Stimulated activated CD4-positive, alpha-beta T cell treated with anti-CD3 and anti-CD28 coated beads, Interleukin-1b, Interleukin-23, amount 100 ng/mL, for 1 hour (primary cell): ENCODE measurements around the gene RSBN1L.
"Not testable (repeated sequence)": the region's sequence is repeated elsewhere in the genome, so short reads cannot be mapped to it uniquely, and the experiment has no call there.

Experiments used
- DNase-seq, 2 donors: peaks; one replicate each; pipeline ENCODE4 v3.0.0-alpha.2; 2020; ENCODE audit warnings: low read depth in 2 of 2

RSBN1L gene

DNA sequence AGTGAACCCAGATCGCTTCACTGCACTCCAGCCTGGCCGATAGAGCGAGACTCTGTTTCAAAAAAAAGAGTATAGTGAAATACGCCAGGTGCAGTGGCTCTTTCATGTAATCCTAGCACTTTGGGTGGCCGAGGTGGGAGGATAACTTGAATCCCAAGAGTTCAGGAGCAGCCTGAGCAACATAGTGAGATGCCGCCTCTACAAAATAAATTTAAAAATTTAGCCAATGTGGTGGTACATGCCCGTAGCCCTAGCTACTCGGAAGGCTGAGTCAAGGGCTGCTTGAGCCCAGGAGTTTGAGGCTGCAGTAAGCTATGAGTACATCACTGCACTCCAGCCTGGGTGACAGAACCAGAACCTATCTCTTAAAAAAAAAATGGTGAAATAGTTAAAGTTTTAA, 74.1 kb downstream of the RSBN1L start:
- DNase-seq: no peak

DNA sequence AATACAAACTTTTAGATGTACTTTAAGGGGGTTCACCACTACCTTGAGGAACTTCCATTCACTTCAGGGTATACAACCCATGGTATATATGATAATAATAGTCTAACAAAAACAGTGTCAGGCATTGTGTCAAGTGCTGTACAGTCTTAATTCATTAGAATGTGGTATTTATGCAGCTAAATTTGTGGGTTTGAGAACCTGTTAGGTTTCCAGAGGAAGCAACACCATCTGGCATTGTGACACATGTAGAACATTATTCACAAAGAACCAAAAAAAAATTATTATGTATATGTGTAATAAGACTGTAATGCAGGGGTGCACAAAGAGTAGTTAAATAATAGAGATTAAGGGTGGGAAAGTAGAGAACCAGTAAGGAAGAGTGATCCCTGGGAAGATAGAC, 75.6 kb downstream of the RSBN1L start:
- DNase-seq: no peak

DNA sequence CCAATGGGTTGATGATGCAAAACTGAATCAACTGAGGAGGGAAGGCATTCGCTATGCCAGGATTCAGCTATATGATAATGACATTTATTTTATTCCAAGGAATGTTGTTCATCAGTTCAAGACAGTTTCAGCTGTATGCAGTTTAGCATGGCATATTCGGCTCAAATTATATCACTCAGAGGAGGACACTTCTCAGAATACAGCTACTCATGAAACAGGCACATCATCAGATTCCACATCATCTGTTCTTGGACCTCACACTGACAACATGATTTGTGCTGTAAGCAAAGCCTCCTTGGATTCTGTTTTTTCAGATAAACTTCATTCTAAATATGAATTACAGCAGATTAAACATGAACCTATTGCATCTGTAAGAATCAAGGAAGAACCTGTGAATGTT, 82.3 kb downstream of the RSBN1L start:
- no peak for DNase-seq

DNA sequence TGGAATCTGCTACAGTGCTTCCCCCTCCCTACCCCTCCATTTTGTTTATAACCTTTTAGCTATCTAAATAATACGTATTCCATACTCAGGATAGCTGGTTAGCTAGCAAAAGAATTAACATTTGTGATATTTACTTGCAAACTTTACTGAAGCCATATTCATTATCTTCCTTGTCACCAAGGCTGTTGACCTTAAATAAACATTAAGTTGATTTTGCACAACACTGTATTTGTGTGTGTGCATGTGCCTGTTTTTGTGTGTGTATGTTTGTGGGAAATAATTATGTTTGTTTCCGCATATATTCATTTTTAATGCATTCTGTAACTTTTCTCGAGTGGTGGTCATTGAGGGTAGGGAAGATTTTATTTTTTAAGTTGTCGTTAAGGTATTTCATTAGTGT, 86.1 kb downstream of the RSBN1L start:
- no peak for DNase-seq

DNA sequence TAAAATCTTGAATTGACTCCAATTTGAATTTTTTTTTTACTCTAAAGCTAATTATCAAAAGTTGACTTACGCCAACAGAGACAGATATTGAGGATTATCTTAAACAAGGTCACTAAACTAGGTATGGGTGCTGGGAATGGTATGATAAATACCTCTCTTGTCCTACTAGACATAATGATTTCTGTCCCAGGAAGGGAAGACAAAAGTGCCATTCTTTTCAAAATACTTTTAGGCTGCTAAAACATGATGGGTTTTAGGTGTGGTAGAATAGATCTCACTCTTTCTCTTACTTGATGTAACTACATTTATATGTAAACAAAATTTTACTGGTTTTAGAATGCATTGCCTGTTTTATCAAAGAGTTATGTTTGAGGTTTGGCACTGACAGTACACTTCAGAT, 86.9 kb downstream of the RSBN1L start:
- DNase-seq: no peak

DNA sequence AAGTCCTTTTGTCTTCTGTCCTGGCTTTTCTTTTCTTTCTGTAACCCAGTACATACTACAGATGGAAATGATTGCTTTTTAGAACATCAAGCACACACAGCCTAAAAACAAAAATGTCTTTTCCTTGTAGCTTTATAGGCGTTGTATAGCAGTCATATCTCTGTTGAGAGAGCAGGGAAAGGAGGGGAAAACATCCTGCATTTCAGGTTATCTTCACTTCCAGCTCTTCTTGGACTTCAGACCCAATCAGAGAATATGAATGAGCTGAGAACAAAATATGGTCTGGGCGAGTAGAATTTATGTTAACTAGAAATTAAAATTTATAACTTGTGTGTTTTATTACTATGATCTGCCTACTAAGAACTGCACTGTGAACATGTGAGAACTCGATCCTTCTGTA, 87.3 kb downstream of the RSBN1L start:
- DNase-seq: no peak

DNA sequence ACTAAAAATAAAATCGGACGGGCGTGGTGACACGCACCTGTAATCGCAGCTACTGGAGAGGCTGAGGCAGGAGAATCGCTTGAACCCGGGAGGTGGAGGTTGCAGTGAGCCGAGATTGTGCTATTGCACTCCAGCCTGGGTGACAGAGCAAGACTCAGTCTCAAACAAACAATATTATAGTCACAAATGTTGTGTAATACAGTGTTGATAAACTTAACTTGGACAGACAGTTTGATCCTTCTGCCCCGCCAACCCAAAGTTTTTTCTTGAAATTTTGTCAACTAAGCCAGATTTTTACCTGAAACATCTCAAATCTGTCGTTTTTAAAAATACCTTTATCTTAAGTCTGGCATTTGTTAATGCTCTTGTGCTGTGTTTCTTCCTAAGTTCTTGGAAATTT, 88.2 kb downstream of the RSBN1L start:
- DNase-seq: not testable (repeated sequence)

DNA sequence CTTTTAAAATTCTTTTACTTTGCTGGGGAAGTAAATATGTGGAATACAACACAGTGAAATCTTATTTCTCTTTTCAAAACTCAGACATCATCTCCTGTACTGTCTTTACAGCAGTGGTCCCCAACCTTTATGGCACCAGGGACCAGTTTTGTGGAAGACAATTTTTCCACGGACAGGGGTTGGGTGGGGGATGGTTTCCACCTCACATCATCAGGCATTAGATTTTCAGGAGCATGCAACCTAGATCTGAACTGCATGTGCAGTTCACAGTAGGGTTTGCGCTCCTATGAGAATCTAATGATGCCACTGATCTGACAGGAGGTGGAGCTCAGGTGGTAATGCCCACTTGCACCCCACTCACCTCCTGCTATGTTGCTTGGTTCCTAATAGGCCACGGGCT, 89.8 kb downstream of the RSBN1L start:
- DNase-seq: no peak

DNA sequence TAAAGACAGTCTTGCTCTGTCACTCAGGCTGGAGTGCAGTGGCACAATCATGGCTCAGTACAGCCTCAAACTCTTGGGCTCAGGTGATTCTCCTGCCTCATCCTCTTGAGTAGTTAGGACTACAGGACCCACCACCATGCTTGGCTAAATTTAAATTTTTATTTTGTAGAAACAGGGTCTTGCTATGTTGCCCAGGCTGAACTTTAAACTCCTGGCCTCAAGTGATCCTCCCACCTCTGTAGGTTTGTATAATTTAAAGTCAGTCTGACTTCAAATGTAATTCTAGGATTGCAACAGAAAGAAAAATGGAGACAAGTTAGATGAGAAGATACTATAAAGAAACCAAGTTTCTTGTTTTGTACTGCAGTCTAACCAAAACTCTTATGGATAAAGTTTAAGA, 90.5 kb downstream of the RSBN1L start:
- DNase-seq: no peak

DNA sequence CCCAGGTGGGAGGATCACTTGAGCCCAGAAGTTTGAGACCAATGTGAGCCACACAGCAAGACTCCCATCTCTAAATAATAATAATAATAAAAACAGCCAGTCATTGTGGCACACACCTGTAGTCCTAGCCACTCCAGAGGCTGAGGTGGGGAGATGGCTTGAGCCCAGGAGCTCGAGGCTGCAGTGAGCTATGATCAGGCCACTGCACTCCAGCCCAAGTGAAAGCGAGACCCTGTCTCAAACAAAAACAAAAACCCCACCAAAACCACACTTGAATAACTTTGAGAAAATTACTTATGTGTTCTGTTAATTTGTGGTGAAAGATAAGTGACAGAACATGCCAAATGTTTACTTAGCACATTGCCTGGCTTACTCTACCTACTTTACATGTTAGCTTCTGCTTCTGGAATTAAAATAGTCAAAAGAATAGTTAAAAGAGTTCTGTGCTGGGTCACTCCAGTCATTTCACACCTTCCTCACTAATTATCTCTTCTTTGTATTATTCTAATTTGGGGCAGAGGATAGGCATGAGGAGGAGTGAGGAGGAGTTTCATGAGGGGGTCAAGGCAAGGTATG, 92.2 kb downstream of the RSBN1L start:
- no peak for DNase-seq

DNA sequence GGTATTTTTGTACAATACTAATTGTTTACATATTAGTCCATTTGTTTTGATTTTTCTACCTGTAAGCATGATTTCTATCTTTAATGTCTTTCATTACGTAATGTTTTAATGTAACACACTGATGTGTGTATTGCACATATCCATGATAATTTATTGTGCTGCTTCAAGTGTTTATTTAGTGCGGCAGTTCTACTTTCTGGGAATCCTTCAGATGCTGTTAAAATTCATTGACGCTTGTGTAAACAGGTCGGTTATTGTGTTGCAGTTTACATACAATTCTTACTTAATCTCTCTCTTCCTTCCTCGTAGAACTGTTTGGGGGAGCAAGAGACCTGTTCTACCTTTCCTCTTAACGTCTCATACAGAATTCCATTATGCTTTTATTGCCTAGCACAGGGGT, 95.1 kb downstream of the RSBN1L start:
- no peak for DNase-seq

DNA sequence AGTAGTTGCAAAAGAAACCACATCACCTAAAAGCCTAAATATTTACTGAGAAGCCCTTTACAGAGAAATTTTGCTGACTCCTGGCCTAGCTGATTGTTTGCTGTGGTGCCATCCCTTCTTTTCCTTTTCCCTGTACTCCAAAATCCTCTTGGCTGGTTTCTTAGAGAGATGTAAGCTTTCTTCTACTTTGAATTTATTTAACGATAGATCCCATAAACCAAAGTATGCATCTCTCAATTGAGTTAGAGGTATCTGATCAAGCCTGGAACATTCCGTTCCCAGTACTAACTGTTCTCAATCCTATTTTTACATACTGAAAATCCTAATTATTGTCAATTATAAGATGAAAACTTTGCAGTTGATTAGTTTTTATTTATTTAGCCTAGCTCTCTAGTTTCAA, 95.7 kb downstream of the RSBN1L start:
- DNase-seq: no peak

DNA sequence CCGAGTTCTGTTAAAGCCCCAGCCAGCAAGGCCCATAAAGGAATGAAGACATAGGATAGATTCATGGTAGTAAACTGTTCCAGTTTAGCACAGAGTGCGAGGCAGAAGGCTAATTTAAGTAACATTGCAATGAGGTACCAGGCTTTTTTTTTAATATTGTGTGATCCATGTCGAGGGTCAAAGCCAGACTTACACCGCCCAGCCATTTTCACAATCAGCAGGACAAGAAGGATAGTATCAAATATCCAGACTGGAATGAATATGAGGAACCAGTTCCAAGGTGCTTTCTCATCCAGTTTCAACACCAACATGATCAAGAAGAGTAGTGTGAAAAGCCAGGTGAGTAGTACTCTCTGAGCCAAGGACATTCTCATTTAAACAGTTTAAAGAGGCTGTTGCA, 97.7 kb downstream of the RSBN1L start:
- no peak for DNase-seq

DNA sequence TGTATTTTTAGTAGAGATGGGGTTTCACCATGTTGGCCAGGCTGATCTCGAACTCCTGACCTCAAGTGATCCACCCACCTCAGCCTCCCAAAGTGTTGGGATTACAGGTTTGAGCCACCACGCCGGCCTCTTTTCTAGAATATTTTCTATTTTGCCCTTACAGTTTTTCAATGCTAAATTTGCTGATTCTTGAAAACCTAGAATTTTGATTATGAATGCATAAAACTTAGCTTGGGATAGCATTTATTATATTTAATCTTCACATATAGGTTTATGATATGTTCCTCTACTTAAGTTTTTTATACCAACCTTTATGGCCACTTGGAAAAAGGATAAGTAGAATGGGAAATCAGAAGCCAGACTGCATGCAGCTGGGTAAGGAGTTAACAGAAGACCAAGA, 99.8 kb downstream of the RSBN1L start:
- no peak for DNase-seq

DNA sequence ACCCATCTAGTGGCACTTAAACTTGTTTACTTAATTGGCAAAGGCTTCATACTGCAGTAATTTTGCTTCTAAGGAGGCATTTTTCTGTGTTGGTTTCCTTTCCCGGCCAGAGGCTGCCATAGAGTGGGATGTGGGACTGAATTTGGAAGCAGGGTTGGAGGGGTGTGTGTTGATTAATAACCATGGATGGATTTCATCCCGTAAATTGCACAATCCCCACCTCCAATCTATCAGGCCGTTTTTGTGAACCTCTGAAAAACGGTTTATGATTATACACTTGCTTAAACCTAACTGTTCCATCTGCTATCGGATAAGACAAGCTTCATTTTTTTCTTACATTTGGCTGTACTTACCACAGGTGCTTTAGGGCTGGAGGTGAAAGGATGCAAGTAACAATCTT, 100.7 kb downstream of the RSBN1L start:
- no peak for DNase-seq

DNA sequence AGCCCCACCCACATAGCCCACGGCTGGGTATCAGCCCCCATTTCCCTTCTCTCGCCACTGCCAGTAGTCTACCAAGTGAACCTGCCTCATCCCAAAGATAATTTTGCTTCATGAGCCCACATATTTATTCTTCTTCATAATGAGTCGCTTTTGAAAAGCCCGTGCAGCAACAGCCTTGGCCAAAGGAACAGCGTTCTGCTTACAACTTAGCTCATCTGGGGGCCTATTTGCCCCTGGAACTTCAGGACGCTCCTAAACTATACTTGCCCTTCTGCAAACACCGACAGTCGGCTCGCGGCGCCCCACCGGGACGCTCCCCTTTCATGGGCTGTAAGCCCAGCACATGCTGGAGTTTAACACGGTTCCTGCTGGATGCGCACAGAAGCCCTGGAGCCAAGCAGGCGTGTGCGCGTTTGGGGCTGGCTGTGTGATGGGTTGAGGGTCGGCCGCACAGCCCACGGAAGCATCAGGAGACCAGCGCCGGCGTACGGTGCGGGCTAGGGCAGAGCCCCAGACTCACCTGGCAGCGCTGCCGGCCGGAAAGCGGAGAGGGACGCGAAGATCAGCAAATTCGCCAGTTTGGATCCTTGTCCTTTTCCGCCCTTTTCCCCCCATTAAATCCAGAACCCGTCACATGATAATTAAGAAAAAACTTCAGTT, 101.6 kb downstream of the RSBN1L start:
- peak in 1 of 2 donors; percentile 4 for DNase-seq

DNA sequence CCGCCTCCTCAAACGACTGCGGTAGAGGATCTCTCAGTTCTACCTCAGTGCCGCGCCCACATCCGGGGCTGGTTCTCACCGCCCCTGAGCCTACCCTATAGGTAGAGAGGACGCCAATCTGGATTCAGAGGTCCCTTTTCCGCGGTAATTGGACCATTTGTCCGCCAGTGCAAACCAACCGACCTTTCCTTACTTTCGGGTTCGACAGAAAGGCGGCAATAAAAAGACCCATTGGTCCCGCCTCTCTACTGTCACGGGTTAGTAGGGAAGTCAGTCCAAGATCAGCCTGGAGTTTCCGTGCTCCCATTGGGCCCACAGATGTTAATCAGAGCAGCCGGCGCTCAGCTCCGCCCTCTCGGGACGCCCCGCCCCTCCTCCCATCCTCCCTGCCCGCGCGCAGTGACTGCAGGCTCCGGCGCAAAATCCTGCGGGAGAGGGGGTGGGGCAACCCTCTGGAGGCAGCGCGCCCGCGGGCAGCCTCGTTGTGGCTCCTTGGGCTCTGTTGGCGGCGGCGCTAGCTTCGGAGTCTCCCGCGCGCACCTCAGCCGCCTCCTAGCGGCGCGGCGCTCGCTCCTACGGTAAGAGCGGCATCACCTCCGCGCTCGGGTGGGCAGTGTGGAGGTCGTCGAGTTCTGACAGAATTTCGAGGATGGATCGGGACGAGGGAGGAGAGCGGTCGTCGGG, 102.3 kb downstream of the RSBN1L start, which contains the start of the genes PHTF2 and TMEM60:
PHTF2 (plus strand) TSS at position 380 of the 684 bp plus-strand sequence.
TMEM60 (minus strand) TSS at position 41 of the 684 bp plus-strand sequence. CDS start 4,061 bp downstream, outside the sequence.
- DNase-seq: peak; percentile 77 to 78

DNA sequence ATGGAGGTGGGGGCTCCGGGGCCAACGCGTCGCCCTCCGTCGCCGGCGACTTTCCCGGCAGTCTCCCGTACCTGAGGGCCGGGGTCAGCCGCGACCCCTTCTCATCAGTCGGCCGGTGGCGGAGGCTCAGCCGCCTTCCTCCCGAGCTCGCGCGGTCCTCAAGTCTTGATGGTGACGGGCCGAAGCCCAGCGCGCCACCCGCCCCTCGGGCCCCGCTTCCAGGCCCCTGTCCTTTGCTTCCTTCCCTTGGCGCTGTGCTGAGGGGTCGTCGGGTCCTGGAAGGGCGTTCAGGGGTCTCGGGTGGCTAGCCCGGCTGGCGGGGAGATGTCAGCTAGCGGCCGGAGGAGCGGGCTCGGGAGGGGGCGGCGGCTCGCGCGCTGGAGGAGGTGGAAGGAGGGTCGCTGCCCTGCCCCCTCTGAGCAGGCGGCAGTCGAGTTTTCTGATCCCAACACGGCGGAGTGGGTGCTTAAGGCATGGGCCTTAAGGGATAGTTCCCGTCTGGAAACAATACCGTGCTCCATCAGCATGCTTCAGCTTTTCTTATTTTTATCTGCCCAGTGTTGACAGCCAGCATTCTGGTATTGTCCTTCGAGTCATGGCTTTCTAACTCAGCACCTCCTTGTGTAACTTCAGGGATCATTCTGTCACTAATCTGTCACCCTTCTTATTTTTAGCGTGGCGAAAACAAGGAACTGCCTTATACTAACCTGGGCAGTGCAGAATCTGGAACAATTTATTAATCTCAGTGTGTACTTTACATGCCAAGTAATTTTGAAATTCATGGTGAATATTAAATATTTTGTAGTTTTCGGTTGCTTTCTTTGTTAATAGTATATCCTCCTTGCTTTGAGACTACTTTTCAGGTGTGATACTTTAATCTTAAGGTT, 103.1 kb downstream of the RSBN1L start:
- no peak for DNase-seq

DNA sequence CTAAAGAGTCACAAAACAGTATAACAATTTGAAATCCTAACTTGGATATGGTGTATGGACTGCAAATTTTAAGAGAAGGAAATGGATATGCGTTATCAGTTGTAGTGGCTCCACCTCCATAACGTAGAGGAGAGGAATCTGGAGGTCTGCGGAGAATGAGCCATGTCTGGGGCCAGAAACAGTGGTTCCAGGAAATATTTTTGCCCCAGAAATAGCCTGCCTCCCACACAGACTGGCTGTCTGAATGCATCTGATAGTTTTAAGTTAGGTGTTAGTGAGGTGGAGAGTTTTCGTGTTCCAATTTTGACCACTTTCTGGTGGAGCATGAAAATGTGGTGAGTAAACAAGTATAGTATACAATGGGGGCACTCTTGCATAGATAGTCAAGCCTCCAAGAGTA, 103.9 kb downstream of the RSBN1L start:
- no peak for DNase-seq

DNA sequence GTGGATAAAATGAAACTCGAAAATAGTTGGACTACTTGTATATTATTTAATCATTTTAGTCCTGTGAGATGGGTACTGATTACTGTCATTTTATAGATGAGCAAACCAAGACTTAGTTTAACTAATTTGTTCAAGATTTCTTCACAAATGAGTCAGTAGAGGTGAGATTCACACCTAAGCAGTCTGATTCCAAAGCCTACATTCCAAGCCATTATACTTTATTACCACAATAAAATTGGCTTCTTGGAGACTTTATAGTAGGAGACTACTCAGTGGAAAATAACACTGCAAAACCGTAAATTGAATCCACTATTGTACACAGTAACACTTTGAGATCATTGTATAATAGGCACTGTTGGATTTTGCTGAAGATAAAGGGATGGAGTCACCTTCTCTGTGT, 104.5 kb downstream of the RSBN1L start:
- DNase-seq: no peak

DNA sequence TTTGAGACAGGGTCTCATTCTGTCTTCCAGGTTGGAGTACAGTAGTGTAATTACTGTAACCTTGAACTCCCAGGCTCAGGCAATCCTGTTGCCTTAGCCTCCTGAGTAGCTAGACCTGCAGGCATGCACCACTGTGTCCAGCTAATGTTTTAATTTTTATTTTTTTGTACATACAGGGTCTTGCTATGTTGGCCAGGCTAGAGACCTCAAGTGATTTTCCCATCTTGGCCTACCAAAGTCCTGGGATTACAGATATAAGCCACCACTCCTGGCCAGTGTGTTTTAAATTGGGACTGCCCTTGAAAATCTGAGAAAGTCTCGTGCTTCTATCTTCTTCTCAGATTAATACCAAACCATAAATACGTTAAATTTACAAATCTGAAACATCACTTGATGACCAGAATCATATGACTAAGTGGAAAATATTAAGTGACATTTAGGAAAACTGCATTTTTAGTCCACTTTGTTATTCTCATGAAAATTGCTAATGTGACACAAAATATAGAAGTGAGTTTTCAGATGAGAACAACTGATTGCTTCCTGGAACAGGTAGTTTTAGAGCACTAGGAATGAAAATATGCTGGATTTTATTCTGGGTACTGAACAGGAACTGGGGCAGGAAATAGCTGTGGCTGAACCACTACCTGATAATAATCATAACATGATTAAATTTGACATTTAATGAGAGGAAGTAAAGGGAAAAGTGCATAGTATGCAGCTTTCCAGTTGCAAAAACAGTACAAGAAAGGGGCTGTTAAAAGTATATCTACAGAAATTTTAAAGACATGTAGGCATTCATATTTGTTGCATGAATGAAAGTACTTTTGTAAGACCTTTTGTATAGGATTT, 106.5 kb downstream of the RSBN1L start:
- no peak for DNase-seq
